DND-41 (cell line): ENCODE data around the gene PHGDH.

Experiments used
- CTCF ChIP-seq: IDR thresholded peaks from 2 replicates; pipeline ENCODE4 v1.5.1; 2012; ENCODE audit warnings: borderline replicate concordance, low read length, moderate library complexity, mild to moderate bottlenecking; ENCODE audit not compliant: poor library complexity, severe bottlenecking; ENCODE audit errors: extremely low read depth
- EZH2 ChIP-seq: IDR thresholded peaks from 3 replicates; pipeline ENCODE4 v1.6.1; 2012; ENCODE audit warnings: borderline replicate concordance, low read depth, mild to moderate bottlenecking, moderate library complexity, low read length, inconsistent platforms; ENCODE audit not compliant: severe bottlenecking

- TF ChIP-seq CTCF (no peak), EZH2 (no peak)
Measured at GRCh38 chr1:119724611-119725218, 13.0 kb downstream of the PHGDH start.
